Glutamatergic neuron (in vitro differentiated cells): ENCODE data around the gene PHETA1. TPM values are rescaled to one million over a fixed set of nuclear protein-coding genes. Genes with fewer than 3 reads are reported as not detected.

Experiments
- DNase-seq: peaks from one replicate; pipeline ENCODE4 v3.0.0; 2022
- H3K27ac Mint-ChIP-seq: one replicate; pipeline ENCODE4 v1.8.0; 2020; ENCODE audit warnings: mild to moderate bottlenecking, mixed read lengths, inconsistent platforms; ENCODE audit not compliant: unreplicated experiment
- H3K27me3 Mint-ChIP-seq: one replicate; pipeline ENCODE4 v1.8.0; 2020; ENCODE audit warnings: mild to moderate bottlenecking, moderate library complexity, mixed read lengths, inconsistent platforms; ENCODE audit not compliant: unreplicated experiment
- H3K36me3 Mint-ChIP-seq: one replicate; pipeline ENCODE4 v1.8.0; 2020; ENCODE audit warnings: mild to moderate bottlenecking, mixed read lengths, inconsistent platforms; ENCODE audit not compliant: unreplicated experiment
- H3K4me1 Mint-ChIP-seq: one replicate; pipeline ENCODE4 v1.8.0; 2020; ENCODE audit warnings: mild to moderate bottlenecking, low read depth, mixed read lengths, inconsistent platforms; ENCODE audit not compliant: unreplicated experiment
- H3K4me3 Mint-ChIP-seq: one replicate; pipeline ENCODE4 v1.8.0; 2020; ENCODE audit warnings: mild to moderate bottlenecking, mixed read lengths, inconsistent platforms; ENCODE audit not compliant: unreplicated experiment
- H3K9me3 Mint-ChIP-seq: one replicate; pipeline ENCODE4 v1.8.0; 2020; ENCODE audit warnings: mild to moderate bottlenecking, moderate library complexity, mixed read lengths, inconsistent platforms; ENCODE audit not compliant: unreplicated experiment
- total RNA-seq: library from RNA; stranded (reverse); fragmentation: NEBNext Ultra II Directional; extraction: Animal tissue kit (Norgen Biotek cat#: 25700); gene quantifications from one replicate; pipeline ENCODE4 v1.2.1, GENCODE V29; 2021; ENCODE audit not compliant: unreplicated experiment
- TF ChIP-seq, protein P1 (sequence below): fragments of 200-600 bp; sonication (generic); IDR thresholded peaks from one replicate; pipeline ENCODE4 v1.5.0; 2021; ENCODE audit not compliant: partially characterized antibody, unreplicated experiment

PHETA1 gene
- total RNA-seq, 1 donor from 2014 or later, result 33.2 TPM

DNA sequence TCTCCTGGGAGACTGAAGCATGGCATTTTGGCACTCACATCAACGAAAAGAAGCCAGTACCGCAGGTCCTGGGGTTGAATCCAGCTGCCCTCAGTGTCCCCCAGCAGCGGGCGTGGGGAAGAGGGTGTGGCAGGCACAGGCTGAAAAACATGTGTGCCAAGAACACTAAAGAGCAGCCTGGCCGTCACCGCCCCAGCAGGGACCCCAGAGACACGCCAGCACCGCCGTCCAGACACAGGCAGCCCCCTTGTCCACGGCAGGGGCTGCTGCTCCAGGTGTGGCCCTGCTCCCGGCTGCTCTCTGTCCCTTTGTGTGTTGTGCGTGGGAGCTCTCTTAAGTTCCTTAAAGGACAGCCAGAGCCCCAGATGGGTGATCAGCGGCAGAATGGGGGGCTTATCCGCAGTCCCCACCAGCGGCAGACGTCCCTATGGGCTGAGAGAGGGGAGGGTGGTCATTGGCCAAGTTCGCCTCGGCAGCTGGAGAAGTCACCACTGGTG, 556 bp downstream of the PHETA1 start:
- Mint-ChIP-seq H3K27me3 (peaks cover 10% of the 10 kb centered on the region), H3K4me3 (peak overlapping the region; percentile 90), H3K27ac (peak overlapping the region; percentile 55), H3K36me3 (no peaks in the 10 kb centered on the region), H3K4me1 (peaks cover 5% of the 10 kb centered on the region), H3K9me3 (peaks cover 9% of the 10 kb centered on the region)
- TF ChIP-seq, protein P1, sequence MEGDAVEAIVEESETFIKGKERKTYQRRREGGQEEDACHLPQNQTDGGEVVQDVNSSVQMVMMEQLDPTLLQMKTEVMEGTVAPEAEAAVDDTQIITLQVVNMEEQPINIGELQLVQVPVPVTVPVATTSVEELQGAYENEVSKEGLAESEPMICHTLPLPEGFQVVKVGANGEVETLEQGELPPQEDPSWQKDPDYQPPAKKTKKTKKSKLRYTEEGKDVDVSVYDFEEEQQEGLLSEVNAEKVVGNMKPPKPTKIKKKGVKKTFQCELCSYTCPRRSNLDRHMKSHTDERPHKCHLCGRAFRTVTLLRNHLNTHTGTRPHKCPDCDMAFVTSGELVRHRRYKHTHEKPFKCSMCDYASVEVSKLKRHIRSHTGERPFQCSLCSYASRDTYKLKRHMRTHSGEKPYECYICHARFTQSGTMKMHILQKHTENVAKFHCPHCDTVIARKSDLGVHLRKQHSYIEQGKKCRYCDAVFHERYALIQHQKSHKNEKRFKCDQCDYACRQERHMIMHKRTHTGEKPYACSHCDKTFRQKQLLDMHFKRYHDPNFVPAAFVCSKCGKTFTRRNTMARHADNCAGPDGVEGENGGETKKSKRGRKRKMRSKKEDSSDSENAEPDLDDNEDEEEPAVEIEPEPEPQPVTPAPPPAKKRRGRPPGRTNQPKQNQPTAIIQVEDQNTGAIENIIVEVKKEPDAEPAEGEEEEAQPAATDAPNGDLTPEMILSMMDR, result no peak
- peak; percentile 50 for DNase-seq

DNA sequence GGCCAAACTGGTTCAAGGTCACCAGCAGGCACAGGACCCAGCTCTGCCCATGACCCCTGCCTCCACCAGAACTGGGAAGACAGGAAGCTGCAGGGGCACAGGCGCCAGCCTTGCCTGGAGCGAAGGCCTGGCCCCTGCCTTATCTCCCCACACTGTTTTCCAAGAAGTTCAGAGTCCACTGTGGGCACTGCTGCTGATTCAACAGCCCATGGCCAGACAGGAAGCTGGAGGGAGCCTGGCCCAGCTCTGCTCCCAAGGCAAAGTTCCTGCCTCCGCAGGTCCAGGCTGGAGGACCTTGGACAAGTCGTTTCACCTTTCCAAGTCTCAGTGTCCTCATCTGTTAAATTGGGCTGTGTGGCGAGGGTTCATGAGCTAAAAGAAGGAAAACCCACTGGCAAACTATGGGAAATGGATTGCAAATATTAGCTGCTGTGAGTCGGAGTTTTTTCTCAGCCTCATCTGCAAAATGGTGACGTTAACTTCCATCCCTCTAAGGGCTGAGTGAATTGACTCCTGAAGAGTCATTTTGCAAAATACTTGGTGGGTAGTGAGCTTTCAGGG, 1.2 kb downstream of the PHETA1 start:
- Mint-ChIP-seq H3K9me3 (peaks cover 7% of the 10 kb centered on the region), H3K27me3 (peaks cover 10% of the 10 kb centered on the region), H3K27ac (no peak overlapping the region), H3K4me1 (peaks cover 5% of the 10 kb centered on the region), H3K4me3 (peak overlapping the region; percentile 90), H3K36me3 (no peaks in the 10 kb centered on the region)
- TF ChIP-seq, protein P1, result no peak
- no peak for DNase-seq

GRCh38 chr12:111366583-111366982, 2.3 kb downstream of the PHETA1 start:
- no peak for DNase-seq
- Mint-ChIP-seq H3K4me1 (peaks cover 5% of the 10 kb centered on the region), H3K36me3 (no peaks in the 10 kb centered on the region), H3K27me3 (peaks cover 16% of the 10 kb centered on the region), H3K4me3 (no peak overlapping the region), H3K9me3 (peaks cover 7% of the 10 kb centered on the region), H3K27ac (no peak overlapping the region)
- TF ChIP-seq, protein P1, result no peak

- peaks cover 9% of the 10 kb centered on the region for H3K4me1 Mint-ChIP-seq
- H3K27ac Mint-ChIP-seq, result no peak overlapping the region
- H3K27me3 Mint-ChIP-seq, result peaks cover 20% of the 10 kb centered on the region
- no peak for DNase-seq
- TF ChIP-seq, protein P1, result no peak
- peaks cover 11% of the 10 kb centered on the region for H3K9me3 Mint-ChIP-seq
- H3K36me3 Mint-ChIP-seq, result no peaks in the 10 kb centered on the region
- H3K4me3 Mint-ChIP-seq, result no peak overlapping the region
Measured at GRCh38 chr12:111366075-111366474, 2.8 kb downstream of the PHETA1 start.

- no peak overlapping the region for H3K27ac Mint-ChIP-seq
- H3K27me3 Mint-ChIP-seq, result peaks cover 21% of the 10 kb centered on the region
- no peak overlapping the region for H3K4me3 Mint-ChIP-seq
- peaks cover 12% of the 10 kb centered on the region for H3K9me3 Mint-ChIP-seq
- TF ChIP-seq, protein P1, result no peak
- peaks cover 25% of the 10 kb centered on the region for H3K4me1 Mint-ChIP-seq
- no peak for DNase-seq
- H3K36me3 Mint-ChIP-seq, result no peaks in the 10 kb centered on the region
Measured at GRCh38 chr12:111363578-111363977, 5.3 kb downstream of the PHETA1 start.
